M059J (cell line): ENCODE results near the gene MMP2. TPM values are rescaled to one million over a fixed set of nuclear protein-coding genes. Genes with fewer than 3 reads are reported as not detected.

Source experiments
- DNase-seq: peaks from one replicate; pipeline ENCODE4 v3.0.0-alpha.2; 2012; ENCODE audit warnings: low read depth
- total RNA-seq: library from RNA; depleted of rRNA; stranded (reverse); fragments of >200 nt; shearing (Covaris generic); gene quantifications from 2 replicates; pipeline ENCODE4 v1.2.3, GENCODE V29; 2014

MMP2 gene
- total RNA-seq, 1 experiment from 2014 or later: 198 TPM

DNA sequence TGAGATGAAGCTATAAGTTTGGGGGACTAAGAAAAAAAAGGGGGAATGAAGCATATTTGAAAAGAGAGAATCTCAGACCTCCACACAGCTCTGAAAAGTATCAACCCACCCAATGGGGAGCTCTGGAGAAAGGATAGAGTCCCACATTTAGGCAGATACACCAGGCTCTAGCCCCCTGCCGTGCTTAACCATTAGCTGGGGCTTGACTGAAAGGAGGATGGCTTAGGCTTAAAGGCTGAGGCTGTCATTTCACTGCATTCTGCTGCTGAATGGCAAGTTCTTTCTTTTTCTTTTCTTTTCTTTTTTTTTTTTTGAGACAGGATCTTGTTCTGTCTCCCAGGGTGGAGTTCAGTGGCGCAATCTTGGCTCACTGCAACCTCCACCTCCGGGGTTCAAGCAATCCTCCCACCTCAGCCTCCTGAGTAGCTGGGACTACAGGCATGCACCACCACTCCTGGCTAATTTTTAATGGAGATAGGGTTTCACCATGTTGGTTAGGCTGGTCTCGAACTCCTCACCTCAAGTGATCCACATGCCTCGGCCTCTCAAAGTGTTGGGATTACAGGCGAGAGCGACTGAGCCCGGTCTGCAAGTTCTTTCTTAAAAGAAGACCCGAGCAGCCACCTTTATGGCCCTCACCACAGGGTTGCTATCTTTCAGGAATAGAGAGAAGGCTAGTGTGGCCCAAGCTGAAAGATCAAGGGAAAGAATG, 9.0 kb upstream of the MMP2 start:
- DNase-seq: no peak

DNA sequence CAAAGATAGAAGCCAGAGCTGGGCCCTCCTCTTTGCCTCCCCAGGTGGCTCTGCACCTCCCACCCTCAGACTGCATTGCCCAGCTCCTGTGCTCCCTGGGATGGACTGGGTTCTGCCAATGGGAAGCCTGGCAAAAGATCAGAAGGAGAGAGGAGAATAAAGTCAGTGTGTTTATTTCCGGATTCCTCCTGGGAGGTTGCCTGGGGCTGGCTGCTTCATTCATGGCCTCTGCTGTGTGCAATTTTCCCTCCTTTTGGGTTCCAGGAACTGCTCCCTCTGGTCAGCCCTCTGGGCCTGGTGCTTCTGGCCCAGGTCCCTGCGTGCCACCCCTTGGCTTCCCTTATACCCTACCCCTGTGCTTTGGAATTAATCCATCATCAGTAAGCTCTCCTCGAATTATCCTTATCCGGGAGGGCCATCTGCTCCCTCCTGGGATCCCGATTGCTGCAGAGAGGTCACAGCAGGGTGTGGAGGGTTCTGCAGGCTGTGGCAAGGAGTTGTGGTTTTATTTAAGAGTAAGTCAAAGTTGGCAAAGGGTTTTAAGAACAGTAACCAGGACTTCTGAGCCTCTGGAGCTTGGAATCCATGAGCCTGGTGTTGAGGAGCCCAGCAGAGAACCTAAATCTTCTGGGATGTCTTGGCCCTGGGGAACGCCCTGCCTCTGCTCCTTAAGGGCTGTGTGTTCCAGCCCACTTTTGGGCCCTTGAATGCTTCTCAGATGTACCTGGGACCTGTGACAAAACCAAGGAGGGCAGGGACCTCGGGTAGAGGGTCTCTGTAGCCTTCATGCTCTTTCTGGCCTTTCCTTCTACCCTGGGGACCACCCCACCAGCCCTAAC, 8.2 kb upstream of the MMP2 start:
- DNase-seq: peak; percentile 97

DNA sequence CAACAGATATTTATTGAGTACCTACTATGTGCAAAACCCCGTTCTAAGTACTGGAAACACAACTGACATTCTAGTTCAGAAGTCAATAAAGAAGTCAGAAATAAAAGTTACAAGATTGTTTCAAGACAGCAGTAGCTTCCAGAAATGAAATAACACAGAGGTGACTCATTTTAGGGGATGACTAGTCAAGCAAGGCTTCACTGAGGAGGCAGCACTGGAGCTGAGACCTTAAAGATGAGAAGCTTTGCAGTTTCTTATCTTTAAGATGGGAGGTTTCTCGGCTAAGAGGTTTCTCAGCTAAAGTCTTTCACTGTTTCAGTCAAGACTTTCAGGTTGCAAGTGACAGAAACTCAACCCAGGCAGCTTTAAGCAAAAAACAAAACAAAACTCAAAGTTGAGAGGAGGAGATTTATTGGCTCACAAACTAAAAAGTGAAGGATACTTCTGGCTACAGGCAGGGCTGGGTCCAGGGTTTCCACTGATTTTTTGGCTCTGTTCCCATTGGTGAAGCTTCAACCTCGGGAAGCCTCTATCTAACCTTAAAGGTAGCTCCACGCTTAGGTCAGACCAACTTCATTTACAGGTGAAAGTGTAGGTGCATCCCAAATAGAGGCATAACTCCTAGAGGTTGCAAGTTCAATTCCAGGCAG, 7.4 kb upstream of the MMP2 start:
- DNase-seq: peak; percentile 95

DNA sequence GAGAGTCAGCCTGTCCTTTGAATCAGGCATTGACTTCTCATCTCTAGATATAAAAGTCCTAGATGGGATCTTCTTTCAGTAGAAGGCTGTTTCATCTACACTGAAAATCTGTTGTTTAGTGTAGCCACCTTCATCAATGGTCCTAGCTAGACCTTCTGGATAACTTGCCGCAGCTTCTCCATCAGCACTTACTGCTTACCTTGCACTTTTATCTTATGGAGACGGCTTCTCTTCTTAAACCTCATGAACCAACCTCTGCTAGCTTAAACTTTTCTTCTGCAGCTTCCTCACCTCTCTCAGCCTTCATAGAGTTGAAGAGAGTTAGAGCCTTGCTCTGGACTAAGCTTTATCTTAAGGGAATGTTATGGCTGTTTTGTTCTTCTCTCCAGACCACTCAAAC, 5.4 kb upstream of the MMP2 start:
- no peak for DNase-seq

DNA sequence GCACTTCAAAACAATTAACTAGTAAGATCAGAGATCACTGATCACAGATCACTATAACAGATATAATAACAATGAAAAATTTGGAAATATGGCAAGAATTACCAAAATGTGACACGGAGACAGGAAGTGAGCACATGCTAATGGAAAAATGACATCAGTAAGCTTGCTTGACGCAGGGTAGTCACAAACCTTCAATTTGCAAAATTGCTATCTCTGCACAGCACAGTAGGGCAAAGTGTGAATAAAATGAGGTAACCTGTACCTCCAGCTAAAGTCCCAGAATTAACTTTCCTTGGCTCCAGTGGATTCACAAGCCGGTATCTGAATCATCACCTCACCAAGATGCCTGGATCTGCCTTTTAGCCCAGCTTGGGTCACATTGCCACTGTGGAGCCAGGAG, 4.2 kb upstream of the MMP2 start:
- no peak for DNase-seq

DNA sequence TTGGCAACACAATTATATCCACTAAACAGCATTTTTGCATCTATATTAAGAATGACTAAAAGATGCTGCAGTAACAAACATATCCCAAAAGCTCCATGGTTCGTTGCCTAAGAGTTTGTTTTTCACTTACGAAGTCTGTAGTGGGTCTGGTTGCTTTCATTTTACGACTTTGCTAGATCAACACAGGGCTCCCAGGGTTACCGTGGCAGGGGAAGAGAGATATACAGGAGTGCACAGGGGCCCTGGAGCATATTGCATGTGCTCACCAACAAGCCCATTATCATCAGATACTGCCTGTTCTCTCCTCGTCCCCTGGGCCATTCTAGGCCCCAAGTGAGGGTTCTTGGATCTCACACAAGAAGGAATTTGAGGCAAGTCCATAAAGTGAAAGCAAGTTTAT, 3.1 kb upstream of the MMP2 start:
- peak; percentile 24 for DNase-seq

DNA sequence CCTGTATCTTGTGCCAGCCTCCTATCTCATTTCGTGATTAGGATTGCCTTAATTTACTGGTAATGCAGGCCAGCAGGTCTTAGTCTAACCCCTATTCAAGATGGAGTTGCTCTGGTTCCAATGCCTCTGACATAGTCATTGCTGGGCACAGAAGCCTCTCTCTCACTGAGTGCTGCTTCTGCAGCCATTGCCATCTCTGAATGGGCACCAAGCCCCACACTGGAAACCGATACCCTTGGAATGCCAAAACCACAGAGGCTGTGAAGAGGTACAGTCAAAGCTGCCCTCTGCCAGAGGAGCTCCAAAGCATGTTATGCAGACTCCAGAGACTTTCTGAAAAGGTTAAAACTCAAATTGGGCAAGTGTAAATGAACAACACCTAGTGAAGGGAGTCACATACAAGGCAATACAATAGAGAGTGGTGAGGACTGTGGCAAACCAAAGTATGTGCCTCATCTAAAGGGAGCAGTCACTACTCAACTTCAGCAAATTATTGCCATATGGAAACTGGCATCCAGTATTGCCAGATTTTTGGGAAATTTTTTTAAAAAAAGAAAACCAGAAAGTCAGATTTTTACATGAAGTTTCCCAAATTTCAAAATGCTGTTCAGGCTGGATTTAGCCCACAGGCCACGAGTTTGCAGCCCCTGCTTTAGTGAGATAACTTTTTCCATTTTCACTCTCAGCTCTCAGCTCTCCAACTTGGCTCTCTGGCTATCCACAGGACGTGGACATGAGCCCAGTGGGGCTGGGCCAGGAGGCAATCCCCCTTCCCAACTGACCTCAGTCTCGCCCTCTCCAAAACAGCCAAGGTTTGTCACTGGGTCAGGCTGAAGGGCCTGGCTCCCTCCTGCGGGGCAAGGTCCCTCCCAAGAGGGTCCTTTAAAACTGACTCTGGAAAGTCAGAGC, 2.1 kb upstream of the MMP2 start:
- peak; percentile 73 for DNase-seq

DNA sequence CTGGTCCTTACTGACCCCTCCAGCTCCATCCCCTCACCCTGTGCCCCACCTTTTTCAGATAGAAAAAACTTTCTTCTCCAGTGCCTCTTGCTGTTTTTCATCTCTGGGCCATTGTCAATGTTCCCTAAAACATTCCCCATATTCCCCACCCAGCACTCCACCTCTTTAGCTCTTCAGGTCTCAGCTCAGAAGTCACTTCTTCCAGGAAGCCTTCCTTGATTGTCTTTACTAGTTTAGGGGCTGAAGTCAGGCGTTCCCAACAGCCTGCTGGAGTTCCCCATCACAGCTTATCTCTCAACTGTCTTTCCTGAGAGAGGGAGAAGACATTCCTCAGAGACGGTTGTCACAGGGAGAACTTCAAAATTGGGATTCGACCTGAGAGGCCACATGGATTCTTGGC, 1.3 kb upstream of the MMP2 start:
- no peak for DNase-seq

DNA sequence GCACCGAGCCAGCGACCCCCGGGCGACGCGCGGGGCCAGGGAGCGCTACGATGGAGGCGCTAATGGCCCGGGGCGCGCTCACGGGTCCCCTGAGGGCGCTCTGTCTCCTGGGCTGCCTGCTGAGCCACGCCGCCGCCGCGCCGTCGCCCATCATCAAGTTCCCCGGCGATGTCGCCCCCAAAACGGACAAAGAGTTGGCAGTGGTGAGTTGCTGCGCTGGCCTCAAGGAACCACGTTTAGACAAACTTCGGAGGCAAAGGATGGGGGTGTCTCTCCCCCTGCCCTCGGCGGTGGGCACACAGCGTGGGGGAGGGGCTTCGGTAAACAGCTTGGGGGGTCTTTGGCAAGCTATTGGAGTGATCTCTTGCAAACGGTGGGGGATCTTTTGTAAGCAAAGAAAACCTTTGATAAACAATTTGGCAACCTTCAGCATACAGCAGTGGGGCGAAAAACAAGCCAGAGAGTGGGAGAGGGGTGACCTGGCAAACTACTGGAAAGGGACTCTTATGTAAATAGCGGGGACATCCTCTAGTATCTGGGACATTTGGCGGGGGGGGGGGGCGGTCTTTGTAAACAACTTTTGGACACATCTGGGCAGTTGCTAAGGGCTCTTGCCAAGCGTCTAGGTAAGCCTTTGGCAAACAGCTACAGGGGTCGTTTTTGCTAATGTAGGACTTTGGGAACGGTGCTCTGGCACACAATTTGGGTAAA, 587 bp downstream of the MMP2 start:
- no peak for DNase-seq

DNA sequence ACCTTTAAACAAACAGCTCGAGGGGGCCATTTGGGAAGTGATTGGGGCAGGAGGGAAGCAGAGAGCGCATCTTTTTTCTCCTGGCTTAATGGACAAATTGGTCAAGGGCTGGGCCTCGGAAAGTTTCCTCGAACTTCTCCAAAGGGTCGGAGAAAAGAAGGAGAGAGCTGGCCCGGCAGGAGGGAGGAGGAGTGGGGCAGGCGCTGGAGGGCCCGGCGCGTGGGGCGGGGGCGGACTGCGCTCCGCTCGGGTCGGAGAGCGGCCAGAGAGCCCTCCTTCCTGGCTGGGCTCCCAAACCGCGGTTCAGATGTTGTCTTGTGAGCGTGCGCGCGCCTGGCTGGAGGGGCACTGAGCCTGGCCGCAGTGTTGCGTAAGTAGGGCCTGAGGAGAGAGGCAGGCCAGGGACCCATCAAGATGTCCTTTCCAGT, 1.2 kb downstream of the MMP2 start:
- peak; percentile 90 for DNase-seq

DNA sequence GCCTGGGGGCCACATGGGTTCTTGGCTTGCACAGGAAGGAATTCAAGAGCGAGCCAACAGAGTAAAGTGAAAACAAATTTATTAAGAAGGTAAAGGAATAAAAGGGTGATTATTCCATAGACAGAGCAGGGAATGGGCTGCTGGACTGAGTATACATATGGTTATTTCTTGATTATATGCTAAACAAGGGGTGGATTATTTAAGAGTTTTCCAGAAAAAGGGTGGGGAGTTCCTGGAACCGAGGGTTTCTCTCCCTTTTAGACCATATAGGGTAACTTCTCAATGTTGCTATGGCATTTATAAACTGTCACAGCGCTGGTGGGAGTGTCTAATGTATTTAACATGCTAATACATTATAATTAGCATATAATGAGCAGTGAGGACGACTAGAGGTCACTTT, 2.0 kb downstream of the MMP2 start:
- no peak for DNase-seq

DNA sequence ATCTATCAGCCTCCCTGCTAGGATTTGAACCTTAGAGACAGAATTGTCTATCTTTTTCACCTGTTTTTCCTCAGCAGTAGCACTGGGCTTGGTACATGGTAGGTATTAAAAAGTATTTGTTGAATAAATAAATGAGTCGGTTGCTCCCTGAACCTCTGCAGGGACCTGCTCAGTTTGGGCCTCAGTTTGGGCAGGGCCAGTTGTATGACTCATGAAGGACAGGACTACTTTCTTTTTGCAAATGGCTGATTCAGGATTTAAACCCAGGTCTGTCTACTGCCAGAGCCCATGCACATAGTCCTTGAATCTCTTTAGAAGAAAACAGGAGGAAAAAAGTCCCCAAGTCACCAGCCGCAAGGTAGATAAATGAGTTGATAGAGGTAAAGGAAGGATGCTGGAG, 3.1 kb downstream of the MMP2 start:
- peak; percentile 72 for DNase-seq

DNA sequence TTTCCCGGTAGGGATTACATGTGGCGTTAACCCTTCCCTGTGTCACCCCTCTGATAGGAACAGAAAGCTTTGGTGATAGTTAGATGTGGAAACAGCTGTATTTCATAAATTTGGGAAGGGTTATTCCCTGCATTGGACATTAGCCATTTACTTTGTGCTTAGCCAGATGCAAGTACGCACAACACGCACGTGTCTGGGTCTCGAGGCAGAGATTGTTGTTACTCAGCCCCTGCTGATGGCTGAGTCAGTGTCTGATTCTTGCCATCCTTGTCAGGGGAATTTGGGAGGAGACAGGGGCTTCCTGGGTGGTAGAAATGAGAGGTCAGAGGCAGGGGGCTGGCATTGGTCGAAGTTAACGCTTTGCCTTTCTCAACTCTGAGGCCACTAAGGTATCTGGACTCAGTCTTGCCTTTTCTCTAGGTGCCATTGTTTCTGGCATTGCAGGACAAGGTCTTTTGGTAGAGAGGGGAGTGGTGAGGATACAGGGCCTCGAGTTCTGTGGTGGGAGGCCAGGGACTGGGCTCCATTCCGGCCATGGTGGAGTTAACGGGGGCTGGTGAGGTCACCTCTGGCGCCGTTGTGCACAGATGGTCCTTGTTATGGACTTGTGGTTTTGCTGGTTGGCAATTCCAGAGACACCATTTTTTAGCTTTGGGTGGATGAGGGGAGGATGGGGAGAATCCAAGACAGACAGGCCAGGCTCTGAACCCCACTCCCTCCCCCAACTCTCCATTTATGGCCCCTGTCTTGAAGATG, 8.2 kb downstream of the MMP2 start:
- DNase-seq: no peak

DNA sequence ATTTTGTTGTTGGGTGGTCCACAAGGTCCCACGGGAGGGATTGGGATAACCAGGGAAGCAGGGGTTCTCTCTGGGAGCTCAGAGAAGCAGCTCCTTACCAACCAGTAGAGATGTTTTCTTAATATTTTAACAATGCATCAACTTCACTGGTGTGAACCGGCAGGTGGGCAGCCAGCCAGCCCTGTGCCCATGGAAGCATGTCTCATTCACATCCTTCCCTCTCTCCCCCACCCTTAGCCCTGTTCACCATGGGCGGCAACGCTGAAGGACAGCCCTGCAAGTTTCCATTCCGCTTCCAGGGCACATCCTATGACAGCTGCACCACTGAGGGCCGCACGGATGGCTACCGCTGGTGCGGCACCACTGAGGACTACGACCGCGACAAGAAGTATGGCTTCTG, 9.3 kb downstream of the MMP2 start:
- no peak for DNase-seq

DNA sequence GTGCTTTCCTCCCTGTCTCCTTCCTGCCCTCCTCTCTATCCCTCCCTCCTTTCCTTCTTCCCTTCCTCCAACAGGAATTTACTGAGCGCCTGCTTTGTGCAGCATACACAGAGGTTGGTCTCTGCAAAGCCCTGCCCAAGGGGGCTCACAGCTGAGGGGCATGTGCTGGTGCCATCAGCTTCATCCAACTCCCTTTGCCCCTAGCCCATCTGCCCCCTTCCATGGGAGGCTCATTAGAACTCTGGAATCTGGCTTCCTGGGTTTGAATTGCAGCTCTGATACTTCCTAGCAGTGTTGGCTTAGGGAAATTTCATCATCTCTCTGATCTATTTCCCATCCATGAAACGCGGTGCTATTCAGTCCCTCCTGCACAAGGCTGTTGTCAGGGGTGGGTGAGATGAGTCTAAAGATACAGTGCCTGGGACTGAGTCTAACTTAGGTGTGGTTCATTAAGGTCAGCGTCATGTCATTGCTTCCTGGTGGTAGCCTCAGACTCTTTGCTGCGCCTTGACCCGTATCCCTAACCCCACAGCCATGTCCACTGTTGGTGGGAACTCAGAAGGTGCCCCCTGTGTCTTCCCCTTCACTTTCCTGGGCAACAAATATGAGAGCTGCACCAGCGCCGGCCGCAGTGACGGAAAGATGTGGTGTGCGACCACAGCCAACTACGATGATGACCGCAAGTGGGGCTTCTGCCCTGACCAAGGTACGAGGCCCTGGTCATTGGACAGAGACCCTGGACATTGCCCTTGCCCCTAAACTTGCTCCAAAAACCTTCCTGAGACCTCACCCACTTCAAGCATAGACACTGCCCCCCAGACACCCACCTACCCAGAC, 10.3 kb downstream of the MMP2 start:
- no peak for DNase-seq

DNA sequence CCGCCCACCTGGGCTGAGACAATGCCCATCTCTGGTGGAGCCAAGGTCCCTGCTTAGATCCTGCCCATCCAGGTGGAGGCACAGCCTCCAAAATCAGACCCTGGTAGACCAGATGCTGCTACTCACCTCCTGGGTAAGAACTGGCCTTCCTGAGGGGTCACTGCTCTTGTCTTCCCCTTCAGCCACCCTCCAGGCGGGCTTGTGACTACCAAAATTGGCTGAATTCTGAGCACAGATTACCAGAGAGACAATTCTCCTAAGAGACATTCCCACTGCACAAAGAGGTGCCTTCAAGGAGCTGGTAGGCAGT, 10.9 kb downstream of the MMP2 start:
- no peak for DNase-seq

DNA sequence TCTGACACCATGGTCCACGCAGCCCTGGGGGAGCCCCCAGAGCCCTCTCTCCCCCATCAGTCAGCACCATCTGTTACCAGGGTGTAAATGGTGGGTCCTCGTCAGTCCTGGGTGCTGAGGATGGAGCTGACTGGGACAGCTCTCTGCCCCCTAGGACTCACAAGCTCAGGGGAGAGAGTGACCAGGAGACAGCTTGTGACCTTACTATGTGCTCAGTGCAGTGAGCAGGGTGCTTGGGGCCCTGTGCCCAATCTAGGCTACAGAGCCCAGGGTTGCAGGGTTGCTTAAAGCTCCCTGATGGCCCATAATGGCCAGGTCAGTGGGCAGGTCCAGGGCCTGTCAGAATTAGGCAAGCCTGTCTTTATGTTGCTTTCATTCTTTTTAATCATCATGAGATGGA, 11.3 kb downstream of the MMP2 start:
- no peak for DNase-seq

DNA sequence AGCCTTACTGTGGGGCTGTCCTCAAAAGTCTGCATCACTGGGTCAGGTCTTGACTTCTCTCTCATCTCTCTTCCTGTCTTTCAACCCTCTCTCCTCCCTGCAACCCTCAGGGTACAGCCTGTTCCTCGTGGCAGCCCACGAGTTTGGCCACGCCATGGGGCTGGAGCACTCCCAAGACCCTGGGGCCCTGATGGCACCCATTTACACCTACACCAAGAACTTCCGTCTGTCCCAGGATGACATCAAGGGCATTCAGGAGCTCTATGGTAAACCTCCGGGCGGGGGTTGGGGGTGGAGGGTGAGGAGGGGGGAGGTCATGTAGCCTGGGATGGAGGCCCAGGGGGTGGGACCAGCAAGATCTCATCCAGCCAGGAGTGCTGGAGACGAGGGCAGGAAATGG, 12.7 kb downstream of the MMP2 start:
- no peak for DNase-seq

DNA sequence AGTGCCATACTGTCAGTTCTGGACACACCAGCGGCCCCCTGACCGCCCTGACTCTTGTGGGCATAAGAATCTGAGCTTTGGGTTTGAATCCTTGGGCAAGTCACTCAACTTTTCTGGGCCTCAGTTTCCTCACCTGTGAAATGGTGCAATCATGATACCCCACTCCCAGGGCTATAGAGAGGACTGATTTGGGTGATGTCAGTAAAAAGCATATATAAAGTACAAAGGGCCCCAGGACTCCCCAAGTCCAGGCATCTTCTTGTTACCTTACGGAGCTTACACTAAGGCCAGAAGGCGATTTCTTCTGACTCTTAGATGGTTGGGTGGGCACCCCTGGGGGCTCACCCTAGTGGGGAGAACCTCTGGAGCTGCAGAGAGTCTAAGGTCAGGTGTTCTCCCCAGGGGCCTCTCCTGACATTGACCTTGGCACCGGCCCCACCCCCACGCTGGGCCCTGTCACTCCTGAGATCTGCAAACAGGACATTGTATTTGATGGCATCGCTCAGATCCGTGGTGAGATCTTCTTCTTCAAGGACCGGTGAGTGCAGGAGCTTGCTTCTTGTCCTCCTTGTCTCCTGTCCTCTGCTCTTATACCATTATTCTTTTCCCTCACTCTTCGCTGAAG, 13.9 kb downstream of the MMP2 start:
- no peak for DNase-seq
